H54 (cell line): ENCODE results near the gene ENDOU.

Source experiments
- DNase-seq: peaks from one replicate; pipeline ENCODE4 v3.0.0; 2011; ENCODE audit warnings: low spot score, mixed read lengths; ENCODE audit not compliant: insufficient read length
- FAIRE-seq: peaks from 3 replicates; lab custom pipeline; 2011; peaks lifted over from hg19 to GRCh38; lab: Jason Lieb, UNC
- POLR2A ChIP-seq: IDR thresholded peaks from 2 replicates; pipeline ENCODE4 v1.6.1; 2011; ENCODE audit warnings: low read depth, mild to moderate bottlenecking, low read length

ENDOU gene

GRCh38 chr12:47731723-47732122, 6.4 kb upstream of the ENDOU start:
- DNase-seq: no peak

GRCh38 chr12:47730341-47730744, 5.1 kb upstream of the ENDOU start:
- no peak for DNase-seq
- no peak for TF ChIP-seq POLR2A
- FAIRE-seq: no peak

More at GRCh38 chr12:47731723-47732122, 6.4 kb upstream of the ENDOU start:
- no peak for TF ChIP-seq POLR2A
- FAIRE-seq: no peak

- DNase-seq: no peak
- TF ChIP-seq POLR2A: no peak
- FAIRE-seq: no peak
Measured at GRCh38 chr12:47729233-47729632, 3.9 kb upstream of the ENDOU start.

GRCh38 chr12:47725893-47726292, 603 bp upstream of the ENDOU start:
- TF ChIP-seq POLR2A: no peak
- FAIRE-seq (no peak), DNase-seq (no peak)

- DNase-seq (no peak), FAIRE-seq (no peak)
- TF ChIP-seq POLR2A: no peak
Measured at GRCh38 chr12:47722941-47723631, 2.2 kb downstream of the ENDOU start.

- FAIRE-seq (no peak), DNase-seq (no peak)
- TF ChIP-seq POLR2A: no peak
Measured at GRCh38 chr12:47722136-47722834, 3.0 kb downstream of the ENDOU start.

GRCh38 chr12:47721431-47721973, 3.8 kb downstream of the ENDOU start:
- no peak for FAIRE-seq
- no peak for DNase-seq
- no peak for TF ChIP-seq POLR2A

- DNase-seq: no peak
- no peak for TF ChIP-seq POLR2A
- no peak for FAIRE-seq
Measured at GRCh38 chr12:47718531-47718930, 6.8 kb downstream of the ENDOU start.

- no peak for TF ChIP-seq POLR2A
- peak; percentile 70 for FAIRE-seq
- DNase-seq: peak; percentile 91
Measured at GRCh38 chr12:47717443-47718193, 7.7 kb downstream of the ENDOU start.

GRCh38 chr12:47717046-47717442, 8.2 kb downstream of the ENDOU start:
- DNase-seq (no peak), FAIRE-seq (no peak)
- no peak for TF ChIP-seq POLR2A

- TF ChIP-seq POLR2A: no peak
- FAIRE-seq: no peak
Measured at GRCh38 chr12:47715877-47716548, 9.3 kb downstream of the ENDOU start.

GRCh38 chr12:47715393-47715876, 9.9 kb downstream of the ENDOU start:
- no peak for TF ChIP-seq POLR2A

More at GRCh38 chr12:47715877-47716548, 9.3 kb downstream of the ENDOU start:
- no peak for DNase-seq

GRCh38 chr12:47714826-47715386, 10.4 kb downstream of the ENDOU start:
- TF ChIP-seq POLR2A: no peak
- no peak for FAIRE-seq
- DNase-seq: no peak

More at GRCh38 chr12:47715393-47715876, 9.9 kb downstream of the ENDOU start:
- DNase-seq (no peak), FAIRE-seq (no peak)
